ENCODE measurements around the gene AK5.

Gene AK5

DNA sequence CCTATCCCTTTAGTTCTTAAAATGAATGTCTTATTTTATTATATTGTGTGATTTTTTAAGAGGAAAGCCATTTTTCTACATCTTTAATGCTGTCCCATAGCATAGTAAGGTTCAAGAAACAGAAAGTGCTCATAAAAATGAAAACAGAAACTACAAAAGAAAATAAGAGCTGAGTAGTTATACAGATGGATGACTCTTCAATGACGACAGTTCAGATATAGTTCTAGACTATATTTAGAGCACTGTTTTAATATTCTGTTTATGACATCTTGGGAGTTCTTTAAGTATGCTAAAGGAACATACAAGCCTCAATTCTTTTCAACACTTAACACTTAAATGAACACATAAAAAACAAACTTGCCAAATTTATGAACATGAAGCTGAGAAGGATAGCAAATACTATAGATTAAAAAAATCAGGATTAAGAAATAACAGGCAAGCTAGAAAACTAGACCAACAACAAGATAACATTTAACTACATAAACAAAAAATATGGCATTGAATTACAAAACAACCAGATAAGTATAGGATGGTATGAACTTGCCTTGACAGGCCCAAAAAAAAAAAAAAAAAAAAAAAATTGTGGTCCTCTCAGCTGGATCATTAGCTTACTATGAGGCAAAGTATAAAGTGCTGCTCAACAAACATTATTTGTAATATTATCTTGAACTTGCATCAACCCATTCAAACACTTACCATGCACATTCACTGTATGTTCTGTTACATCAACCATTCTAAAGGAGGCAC is 312.7 kb downstream of the AK5 start:
- DNase-seq (ENCODE audit: low spot score) = no peak

DNA sequence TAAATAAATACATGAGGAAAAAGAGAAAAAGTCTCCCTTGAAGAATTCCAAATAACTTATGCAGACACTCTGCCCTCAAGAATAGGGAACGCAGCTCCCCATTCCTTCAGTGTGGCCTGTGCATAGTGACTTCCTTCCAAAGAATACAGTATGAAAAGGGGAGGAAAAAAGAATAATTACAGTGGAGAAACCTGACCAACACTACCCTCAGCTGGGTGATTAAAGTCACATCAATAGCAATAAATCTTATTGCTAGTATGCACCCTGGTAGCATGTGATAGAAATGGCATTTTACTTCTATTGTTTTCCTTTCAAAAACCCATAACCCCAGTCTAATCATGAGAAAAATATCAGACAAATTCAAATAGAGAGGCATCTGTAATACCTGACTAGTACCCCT is 315.5 kb downstream of the AK5 start:
- DNase-seq (ENCODE audit: low spot score) = no peak

GRCh38 chr1:77605246-77606026 is 323.6 kb downstream of the AK5 start:
- no peak for DNase-seq (ENCODE audit: low spot score)

DNA sequence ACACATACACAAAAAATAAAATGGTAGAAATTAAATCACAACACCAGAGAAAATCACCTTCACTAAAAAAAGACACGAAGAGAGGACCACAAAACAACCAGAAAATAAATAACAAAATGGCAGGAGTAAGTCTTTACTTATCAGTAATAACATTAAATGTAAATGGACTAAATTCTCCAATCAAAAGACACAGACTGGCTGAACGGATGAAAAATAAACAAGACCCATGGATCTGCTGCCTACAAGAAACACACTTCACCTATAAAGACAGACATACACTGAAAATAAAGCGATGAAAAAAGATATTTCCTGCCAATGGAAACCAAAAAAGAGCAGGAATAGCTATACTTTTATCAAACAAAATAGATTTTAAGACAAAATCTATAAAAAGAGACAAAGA is 327.1 kb downstream of the AK5 start:
- DNase-seq (ENCODE audit: low spot score) = no peak
